SK-N-MC (cell line): Measurements from ENCODE around the gene POMT2.

Source experiments
- EZH2 ChIP-seq: fragments of 200-600 bp; sonication (generic); IDR thresholded peaks from one replicate; pipeline ENCODE4 v1.6.1; 2017; ENCODE audit warnings: antibody characterized with exemption
- POLR2AphosphoS5 ChIP-seq: IDR thresholded peaks from 2 replicates; pipeline ENCODE4 v1.6.1; 2012; ENCODE audit warnings: mild to moderate bottlenecking, low read depth, low read length, borderline replicate concordance

- TF ChIP-seq POLR2AphosphoS5 (no peak), EZH2 (no peak)
Measured at GRCh38 chr14:77340389-77340788, 19.7 kb upstream of the POMT2 start.
